G401 (cell line): ENCODE measurements around the gene PPP6C. TPM values are rescaled to one million over a fixed set of nuclear protein-coding genes. Genes with fewer than 3 reads are reported as not detected.
"Not testable (repeated sequence)": the region's sequence is repeated elsewhere in the genome, so short reads cannot be mapped to it uniquely, and the experiment has no call there.

Source experiments
- DNase-seq: peaks from one replicate; pipeline ENCODE4 v3.0.0-alpha.2; 2015; ENCODE audit warnings: low spot score
- in situ Hi-C: cut with HindIII; loops from 2 replicates; pipeline ENCODE4 v1.10.0; 2016; ENCODE audit warnings: low sequenced_read_pairs, mixed read lengths
- total RNA-seq: library from RNA; depleted of rRNA; stranded (reverse); fragments of >200 nt; shearing (Covaris generic); gene quantifications from 2 replicates; pipeline ENCODE4 v1.2.3, GENCODE V29; 2014

Gene PPP6C
- total RNA-seq, 1 experiment from 2014 or later = 58.9 TPM

DNA sequence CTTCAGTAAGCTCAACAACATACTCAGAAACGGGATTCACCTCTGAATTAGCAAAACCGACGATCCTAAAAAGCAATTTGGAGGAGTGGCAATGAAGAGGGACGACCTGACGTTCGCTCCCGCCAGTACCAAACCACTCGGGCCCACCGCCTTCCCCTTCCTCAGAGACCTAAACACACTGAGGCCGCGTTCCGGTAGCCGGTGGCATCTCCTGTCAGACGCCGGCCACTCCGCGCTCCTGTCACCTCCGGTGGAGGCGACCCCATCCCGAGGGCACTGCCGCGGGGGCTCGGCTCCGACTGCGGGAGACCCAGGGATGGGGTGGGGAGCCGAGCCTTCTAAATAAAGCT lies 617 bp downstream of the PPP6C start:
- in situ Hi-C loops = no loop called here

DNA sequence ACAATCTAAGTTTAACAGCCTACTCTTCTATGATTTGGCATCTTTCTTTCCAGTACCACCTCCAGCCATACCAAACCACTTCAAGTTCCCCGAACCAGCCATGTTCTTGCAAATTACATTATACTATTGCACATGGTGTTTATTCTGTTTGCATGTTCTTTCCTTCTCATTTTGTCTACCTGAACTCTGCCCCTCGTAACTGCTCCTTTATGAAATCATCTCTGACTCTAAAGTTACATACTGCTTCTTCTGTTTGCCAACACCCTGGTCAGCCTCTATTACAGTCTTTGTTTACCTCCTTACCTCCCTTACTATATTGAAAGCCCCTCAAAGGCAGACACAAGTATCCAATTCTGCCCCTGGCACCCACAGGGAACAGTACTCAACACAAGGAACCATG lies 6.0 kb downstream of the PPP6C start:
- DNase-seq = no peak
- in situ Hi-C loops = no loop called here

More for the DNA sequence above, 617 bp downstream of the PPP6C start:
- DNase-seq = no peak

DNA sequence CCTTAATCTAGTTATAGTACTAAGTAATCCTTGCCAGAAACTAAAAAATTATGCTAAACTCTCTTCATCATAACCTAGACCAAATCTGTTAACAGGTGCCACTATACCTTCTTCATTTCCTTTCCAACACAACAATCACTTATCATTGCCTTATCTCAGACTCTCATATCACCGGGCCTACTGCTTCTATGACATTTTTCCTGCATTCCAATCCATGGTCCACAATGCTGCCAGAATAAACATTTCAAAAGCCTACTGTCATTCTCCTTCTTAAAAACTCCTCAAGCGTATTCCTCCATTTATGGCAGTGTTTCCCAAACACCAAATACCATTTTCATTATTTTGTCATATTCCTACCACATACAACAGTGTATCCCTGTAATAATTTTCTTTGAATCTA lies 6.5 kb downstream of the PPP6C start:
- in situ Hi-C loops = no loop called here
- DNase-seq = no peak

DNA sequence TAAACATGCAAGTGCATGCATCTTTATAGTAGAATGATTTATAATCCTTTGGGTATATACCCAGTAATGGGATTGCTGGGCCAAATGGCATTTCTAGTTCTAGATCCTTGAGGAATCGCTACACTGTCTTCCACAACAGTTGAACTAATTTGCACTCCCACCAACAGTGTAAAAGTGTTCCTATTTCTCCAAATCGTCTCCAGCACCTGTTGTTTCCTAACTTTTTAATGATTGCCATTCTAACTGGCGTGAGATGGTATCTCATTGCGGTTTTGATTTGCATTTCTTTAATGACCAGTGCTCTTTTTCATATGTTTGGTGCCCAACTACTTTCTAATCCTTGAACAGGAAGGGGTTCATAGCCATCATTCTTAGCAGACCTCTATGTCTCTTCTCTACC lies 7.8 kb downstream of the PPP6C start:
- DNase-seq, in situ Hi-C loops: not testable (repeated sequence)

DNA sequence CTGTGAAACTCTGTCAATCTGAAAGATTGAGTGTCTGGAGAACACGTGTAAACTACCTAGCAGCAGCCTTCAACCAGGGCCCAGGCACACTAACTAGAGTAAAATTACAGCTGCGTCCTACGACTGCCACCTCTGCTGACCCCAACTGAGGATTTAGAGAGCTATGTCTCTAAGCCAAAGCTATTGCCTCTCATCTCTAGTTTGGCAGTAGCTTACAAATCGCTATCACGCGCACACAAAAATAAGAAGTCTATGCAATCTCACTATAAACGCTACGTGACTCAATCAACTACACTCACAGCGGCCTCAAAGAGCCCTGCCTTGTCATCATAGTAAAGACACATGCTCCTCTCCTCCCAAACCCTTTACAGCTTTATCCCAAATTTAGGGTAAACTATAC lies 8.7 kb downstream of the PPP6C start:
- DNase-seq = no peak
- in situ Hi-C loops = no loop called here

DNA sequence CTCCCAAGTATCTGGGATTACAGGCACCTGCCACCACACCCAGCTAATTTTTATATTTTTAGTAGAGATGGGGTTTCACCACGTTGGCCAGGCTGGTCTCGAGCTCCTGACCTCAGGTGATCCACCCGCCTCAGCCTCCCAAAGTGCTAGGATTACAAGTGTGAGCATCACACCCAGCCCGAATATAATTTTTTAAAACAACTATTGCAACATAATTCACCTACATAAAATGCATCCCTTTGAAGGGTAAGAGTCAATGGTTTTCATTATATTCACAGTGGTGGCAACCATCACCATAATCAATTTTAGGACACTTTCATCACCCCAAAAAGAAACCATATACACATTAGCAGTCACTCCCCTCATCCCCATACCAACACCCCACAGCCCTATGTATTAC lies 9.8 kb downstream of the PPP6C start:
- in situ Hi-C loops, DNase-seq: not testable (repeated sequence)

DNA sequence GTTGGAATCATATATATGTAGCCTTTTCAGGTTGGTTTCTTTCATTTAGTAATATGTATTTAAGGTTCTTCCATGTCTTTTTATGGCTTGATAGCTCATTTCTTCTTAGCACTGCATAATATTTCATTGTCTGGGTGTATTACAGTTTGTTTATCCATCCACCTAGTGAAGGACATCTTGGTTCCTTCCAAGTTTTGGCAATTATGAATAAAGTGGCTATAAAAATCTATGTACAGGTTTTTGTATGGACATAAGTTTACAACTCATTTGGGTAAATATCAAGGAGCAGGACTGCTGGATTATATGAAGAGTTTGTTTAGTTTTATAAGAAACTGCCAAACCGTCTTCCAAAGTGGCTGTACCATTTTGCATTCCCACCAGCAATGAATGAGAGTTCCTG lies 11.7 kb downstream of the PPP6C start:
- in situ Hi-C loops = no loop called here
- DNase-seq = no peak

DNA sequence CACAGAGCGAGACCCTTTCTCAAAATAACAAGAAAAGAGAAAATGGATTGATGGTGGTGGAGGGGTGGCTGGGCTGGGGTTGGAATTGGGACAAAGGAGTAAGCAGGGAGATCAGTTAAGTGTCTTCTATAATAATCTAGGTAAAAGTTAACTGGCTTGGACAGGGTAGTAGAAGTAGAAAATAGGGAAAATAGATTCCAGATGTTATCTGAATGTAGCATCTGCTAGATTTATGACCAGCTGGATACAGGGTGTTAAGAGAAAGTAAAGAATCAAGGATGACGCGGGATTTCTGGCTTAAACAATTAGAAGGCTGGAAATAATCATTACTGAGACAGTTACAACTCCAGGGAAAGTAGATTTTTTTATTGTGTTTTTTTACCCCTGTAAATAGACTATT lies 13.0 kb downstream of the PPP6C start:
- DNase-seq = no peak
- in situ Hi-C loops = no loop called here

DNA sequence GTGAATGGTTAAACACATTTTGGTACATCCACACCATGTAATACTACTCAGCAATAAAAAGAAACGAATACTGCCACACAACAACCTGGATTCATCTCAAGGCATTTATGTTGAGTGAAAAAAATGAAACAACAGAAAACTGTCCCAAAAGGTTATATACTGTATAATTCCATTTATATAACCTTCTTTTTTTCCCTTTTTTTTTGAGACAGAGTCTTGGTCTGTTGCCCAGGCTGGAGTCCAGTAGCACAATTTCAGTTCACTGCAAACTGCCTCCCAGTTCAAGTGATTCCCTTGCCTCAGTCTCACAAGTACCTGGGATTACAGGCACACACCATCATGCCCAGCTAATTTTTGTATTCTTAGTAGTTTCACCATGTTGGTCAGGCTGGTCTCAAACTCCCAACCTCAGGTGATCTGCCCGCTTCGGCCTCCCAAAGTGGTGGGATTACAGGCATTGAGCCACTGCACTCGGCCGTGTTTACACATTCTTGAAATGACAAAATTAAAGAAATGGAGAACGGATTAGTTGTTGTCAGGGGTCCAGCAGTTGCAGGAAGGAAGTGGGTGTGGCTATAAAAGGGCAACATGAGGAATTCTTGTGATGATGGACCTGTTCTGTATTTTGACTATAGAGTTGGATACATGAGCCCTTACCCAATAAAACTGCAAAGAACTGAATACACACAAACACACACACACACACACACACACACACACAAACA lies 17.4 kb downstream of the PPP6C start:
- no peak for DNase-seq

DNA sequence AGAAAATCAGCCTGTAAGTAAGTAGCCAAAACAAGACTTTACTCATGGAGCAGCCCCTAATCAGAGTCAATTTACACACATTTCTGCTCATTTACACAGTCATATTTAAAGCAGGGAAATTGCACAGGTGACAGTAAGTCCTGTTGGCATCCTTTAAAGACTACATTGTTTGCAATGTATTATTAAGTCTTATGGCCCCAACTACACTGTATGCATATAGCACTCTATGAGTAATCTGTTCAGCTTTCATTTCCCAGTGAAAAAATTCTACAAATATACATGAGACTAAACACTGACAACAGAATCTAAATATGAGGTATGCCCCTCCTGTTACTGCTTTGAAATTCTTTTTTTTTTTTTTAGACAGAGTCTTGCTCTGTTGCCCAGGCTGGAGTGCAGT lies 19.7 kb downstream of the PPP6C start:
- in situ Hi-C loops = no loop called here
- no peak for DNase-seq

More for the DNA sequence above, 17.4 kb downstream of the PPP6C start:
- in situ Hi-C loops = no loop called here

DNA sequence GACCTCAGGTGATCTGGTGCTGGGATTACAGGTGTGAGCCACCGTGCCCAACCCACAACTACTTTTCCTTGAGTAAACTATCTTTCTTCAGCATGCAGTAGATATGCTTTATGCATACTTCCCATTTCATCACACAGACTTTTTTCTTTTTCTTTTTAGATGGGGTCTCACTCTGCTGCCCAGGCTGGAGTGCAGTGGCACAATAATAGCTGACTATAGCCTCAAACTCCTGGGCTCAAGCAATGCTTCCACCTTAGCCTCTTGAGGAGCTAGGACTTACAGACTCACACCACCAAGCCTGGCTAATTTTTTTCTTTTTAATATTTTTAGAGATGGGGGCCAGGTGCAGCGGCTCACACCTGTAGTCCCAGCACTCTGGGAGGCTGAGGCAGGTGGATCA lies 22.8 kb downstream of the PPP6C start:
- in situ Hi-C loops = no loop called here

DNA sequence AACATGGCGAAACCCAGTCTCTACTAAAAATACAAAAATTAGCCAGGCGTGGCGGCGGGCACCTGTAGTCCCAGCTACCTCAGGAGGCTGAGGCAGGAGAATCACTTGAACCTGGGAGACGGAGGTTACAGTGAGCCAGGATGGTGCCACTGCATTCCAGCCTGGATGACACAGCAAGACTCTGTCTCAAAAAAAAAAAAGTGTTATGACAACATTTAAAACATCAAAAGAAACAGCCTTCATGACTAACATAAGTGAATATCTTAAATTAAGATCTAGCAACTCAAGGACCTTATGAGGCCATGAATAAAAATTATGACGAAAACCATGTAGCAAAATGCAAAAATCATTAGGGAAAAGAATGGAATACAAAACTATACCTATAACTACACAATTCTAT lies 26.7 kb downstream of the PPP6C start:
- DNase-seq, in situ Hi-C loops: not testable (repeated sequence)

More for the DNA sequence above, 22.8 kb downstream of the PPP6C start:
- DNase-seq = no peak

DNA sequence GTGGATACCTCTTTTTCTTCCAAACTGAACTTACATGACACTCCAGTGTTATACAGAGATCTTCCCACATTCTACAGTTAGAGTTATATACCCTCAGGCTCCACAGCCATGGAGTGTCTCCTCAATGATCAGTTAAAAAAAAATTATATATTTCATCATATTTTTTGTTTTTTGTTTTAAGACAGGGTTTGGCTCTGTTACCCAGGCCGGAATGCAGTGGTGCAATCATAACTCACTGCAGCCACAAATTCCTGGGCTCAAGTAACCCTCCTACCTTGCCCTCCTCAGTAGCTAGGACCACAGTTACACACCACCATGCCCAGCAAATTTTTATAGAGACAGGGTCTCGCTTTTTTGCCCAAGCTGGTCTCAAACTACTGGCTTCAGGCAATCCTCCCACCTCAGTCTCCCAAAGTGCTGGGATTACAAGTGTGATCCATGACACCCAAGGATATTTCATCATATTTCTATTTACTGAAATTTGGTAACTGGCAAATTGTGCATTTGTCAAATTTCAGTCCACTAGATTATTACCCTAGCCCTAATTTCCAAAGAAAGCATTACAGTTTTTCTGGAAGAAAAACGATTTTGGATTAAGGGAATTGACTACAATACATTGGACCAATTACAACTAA lies 28.2 kb downstream of the PPP6C start:
- in situ Hi-C loops = no loop called here
- DNase-seq = no peak

DNA sequence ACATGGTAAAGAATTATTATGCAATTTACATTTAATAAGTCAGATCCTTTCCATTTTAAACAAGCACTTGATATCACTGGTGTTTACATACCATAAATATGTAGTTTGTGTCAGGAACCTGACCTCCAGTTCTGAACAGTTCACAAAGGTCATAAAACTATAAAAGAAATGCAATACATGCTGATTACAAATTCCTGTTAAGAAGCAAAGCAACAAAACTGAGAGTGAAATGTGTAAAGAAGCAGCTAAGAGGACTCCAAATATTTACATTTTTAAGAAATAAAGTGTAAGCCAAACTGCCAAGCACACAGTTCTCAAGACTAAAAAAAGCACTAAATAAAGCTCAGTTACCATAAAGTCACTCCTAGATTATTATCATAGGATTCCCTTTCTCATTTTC lies 28.9 kb downstream of the PPP6C start:
- in situ Hi-C loops = no loop called here

DNA sequence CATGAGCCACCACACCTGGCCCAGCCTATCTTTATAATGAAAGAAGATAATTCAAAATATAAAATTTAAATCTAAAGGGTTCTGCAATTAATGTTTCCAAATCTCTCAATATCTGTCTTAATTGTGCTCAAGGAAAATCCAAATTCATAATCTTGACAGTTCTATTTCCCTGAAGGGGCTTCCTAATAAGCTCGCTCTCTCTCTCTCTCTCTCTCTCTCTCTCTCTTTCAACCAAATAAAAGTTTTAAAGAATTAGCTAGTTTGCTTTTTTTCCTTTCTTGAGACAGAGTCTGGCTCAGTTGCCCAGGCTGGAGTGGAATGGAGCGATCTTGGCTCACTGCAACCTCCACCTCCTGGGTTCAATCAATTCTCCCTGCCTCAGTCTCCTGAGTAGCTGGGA lies 33.1 kb downstream of the PPP6C start:
- DNase-seq = no peak
- in situ Hi-C loops = no loop called here

More for the DNA sequence above, 28.9 kb downstream of the PPP6C start:
- DNase-seq = no peak

DNA sequence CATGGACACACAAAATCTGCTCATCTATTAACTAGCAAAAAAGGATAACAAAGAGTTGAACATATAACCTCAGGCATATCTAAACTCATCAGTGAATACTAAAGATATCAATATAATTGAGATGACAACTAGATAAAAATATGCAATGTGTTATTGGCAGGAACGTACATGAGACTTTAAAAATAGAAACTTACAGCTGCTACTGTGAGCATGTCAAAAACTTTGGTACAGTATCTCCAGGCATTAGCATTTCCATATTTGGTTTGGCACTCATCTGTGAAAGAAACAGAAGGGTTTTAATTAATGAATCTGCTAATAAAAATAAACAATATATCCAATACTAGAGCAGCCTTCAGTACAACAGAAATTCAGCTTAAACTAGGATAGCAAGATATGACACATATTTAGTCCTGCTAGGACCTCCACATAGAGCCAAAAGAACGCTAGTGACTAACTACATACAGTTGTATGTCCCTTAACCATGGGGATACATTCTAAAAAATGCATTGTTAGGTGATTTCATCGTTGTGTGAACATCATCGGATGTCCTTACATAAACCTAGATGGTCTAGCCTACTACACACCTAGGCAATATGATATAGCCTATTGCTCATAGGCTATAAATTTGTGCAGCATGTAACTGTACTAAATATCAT lies 35.8 kb downstream of the PPP6C start:
- in situ Hi-C loops = no loop called here
- no peak for DNase-seq

DNA sequence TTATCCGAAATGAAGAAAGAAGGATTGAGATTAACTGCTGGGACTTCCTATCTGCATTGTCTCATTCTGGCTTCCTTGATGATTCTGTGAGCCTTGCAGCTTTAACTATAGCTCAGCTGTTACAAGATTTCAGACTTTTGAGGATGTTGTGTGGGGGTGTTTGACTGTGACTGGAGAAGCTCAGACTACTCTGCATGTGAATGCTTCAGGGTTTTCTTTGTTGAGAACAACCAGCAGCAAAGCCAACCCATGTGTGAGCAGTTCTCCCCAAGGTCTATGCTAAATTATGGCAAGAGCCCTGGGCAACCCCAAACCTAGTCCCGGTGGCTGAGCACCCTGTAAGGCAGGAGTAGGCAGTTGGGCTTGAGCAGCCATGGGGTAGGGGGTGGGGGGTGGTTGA lies 37.9 kb downstream of the PPP6C start:
- DNase-seq = no peak
- in situ Hi-C loops = no loop called here

DNA sequence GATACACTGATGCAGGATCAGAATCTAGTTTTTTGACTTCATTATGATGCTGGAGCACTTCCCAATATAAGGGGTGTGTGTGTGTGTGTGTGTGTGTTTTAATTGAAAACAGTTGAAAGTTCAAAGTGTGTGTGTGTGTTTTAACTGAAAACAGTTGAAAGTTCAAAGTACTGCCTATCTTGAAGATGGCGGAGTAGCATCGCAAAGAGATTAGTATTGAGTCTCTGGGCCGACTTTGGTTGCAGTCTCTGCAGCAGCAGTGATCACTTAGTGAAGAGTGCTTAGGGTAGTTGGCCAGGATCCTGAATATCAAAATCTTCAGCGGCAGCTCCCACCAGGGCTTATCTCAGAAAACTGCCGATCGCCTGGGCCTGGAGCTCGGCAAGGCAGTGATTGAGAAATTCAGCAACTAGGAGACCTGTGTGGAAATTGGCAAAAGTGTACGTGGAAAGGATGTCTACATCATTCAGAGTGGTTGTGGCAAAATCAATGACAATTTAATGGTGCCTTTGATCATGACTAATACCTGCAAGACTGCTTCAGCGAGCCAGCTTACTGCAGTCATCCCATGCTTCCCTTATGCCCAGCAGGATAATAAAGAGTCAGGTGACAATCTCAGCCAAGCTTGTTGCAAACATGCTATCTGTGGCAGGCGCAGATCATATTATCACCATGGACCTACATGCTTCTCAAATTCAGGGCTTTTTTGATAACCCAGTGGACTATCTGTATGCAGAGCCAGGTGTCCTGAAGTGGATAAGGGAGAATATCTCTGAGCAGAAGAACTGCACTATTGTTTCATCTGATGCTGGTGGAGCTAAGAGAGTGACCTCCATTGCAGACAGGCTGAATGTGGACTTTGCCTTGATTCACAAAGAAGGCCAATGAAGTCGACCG lies 39.0 kb downstream of the PPP6C start:
- in situ Hi-C loops = no loop called here
- DNase-seq = no peak

DNA sequence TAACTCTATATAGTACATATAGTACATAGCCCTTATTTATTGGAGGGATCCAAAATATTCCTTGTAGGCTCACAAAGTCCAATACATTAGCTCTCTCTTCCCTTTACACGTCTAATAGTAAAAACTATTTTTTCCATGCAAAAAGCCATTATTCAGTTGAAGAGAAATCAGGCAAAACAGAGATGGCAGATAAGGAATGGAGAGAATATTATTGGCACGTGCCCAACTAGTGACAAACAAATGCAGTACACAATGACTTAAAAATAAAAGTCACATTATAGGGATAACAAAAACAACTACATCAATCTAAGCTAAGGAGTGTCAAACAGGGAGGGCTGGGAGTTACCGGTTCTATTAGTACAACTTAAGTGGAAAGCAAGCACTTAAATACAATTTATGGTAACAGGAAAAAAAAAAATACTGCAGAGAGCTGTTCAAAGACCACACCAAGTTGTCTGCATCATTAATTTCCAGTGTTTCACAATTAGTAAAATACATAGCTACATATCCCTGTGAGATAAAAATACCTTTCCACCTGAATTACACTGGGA lies 42.1 kb downstream of the PPP6C start:
- no peak for DNase-seq
- in situ Hi-C loops = no loop called here
